GM21825 (cell line): Measurements from ENCODE around the gene SMR3B.
A peak's percentile ranks its signal among the peaks of the same experiment; 100 is the strongest.

Source experiments
- ATAC-seq: cut with Tn5 transposase; IDR thresholded peaks from one replicate; pipeline ENCODE4 v1.9.1; 2021; ENCODE audit warnings: mild to moderate bottlenecking, moderate library complexity; ENCODE audit not compliant: unreplicated experiment

The SMR3B gene

DNA sequence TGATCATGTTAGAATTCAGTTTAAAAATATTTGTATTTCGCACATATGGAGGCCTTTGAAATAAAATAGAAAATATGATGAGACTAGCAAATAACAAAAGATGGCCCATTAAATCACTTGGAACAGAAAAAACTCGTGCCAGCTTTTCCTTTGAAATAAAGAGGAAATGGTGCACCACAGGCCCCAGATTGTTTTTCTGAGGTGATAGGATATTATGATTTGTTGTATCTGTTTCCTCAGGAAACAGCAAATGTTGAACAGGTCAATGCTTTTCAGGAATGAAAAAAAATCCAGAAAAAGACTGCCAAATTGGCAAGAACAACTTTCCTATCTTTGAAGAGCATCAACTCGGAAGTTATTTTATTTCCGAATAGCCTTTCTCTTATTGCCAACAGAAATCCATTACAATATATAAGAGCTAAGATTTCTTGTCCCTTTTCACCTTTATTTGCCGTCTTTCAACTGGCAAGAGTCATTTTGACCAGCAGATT is at the start of gene SMR3B:
TSS of gene SMR3B (plus strand) at position 441 of the 491 bp plus-strand sequence. CDS start 1,380 bp downstream, outside the sequence.
- no peak for ATAC-seq

DNA sequence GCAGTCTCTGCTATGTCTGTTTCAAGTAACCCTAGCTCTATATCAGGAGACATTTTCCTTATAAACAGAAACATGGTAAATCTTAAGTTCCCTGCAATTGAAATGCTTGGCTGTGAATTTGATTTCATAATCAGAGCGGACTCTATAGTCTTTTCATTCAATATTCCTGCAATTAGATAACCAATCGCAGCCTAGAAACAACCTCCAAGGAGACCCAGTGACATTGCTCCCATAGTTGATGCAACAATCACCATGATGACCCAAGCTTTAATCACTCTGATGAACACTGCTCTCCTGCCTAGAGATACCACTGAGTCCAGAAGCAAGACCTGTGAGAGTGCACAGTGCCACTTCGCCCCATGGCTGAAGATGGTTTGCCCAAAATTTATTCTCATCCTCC is 48.2 kb upstream of the SMR3B start, which contains the start of gene CABS1:
TSS of gene CABS1 (plus strand) at position 301 of the 400 bp plus-strand sequence. CDS start at position 360, 59 bp downstream.
- ATAC-seq = no peak

DNA sequence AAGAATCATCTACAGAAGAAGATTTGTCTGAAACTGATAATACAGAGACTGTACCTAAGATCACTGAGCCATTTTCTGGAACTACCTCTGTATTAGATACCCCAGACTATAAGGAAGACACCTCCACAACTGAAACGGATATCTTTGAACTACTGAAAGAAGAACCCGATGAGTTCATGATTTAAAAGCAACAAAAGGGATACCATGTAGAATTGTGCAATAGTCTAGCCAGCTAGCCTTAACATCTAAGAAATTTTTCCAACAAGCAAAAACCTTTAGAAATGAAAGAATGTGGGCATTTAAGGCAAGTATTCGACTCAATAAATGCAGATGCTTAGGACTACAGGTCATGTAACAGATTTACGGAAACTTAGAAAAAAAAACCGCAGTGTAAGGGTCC is 46.9 kb upstream of the SMR3B start:
- ATAC-seq = no peak

DNA sequence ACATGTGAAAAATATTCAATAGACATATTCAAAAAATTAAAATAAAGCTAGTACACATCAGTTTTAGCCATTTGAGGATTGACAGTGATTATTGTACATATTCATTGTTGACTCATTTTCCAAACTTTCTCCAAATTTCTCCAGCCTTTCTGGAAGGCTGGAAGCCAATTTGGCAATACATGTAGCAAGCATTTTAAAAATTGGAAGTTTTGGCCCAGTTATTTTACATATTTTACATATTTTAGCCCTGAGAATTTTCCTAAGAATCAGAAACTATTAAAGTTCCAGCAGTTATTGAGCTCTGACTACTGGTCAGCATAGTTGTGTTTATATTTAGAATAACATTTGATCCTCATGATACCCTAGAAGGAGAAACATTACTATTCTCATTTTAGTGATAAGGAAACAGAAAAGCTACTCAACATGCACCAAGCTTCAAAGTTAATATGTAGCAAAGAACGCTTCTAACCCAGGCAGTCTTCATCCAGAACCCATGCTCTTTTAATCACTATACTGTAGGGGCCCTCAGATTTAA is 45.0 kb upstream of the SMR3B start:
- no peak for ATAC-seq

DNA sequence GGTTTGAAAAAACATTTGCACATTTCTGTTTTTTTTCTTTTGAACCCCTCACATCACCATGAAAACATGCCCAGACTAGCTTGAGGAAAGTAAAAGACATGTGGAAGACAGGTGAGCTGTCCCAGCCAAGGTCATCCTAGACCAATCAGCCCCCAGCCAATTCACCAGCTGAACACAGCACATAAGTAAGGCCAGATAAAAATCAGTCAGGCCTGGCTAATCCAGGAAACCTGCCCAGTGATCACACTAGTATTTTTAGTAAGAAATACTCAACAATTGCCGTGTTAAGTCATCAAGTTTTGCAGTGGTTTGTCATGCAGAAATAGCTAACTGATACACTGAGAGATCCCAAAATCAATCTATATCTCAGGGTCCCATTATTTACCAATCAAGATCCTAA is 26.7 kb upstream of the SMR3B start:
- ATAC-seq = no peak

DNA sequence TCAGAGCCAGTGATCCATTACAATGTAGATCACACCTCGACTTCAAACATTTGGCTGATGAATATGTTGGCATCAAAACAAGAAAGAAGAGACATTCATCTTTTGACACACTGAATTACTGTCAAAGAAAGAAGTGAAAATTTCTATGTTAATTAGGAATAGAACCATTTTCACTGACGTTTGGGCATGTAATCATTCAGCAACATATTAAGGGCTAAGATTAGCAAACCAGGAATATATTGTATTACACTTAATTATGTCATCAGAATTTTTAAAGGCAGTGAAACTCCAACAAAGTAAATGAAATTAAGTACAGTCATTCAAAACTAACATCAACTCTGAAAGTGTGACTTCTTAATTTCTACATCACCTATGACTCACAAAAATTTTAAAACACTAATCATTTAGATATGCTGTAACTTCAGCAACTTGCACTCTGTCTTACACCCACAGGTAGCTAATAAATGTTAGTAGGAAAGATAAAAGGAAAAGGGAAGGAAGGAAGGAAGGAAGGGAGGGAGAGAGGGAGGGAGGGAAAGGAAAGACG is 23.7 kb upstream of the SMR3B start:
- ATAC-seq = no peak

DNA sequence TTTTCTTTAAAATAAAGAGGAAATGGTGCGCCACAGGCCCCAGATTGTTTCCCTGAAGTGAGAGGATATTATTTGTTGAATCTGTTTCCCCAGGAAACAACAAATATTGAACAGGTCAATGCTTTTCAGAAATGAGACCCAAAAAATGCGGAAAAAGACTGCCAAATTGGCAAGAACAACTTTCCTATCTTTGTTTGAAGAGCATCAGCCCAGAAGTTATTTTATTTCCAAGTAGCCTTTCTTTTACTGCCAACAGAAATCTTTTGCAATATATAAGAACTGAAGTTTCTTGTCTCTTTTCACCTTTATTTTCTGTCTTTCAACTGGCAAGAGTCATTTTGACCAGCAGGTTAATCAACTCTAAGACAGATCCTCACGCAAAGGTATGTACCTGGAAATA is 22.5 kb upstream of the SMR3B start, which contains the start of gene SMR3A:
TSS of gene SMR3A (plus strand) at position 301 of the 400 bp plus-strand sequence. CDS start 1,356 bp downstream, outside the sequence.
- ATAC-seq = no peak

DNA sequence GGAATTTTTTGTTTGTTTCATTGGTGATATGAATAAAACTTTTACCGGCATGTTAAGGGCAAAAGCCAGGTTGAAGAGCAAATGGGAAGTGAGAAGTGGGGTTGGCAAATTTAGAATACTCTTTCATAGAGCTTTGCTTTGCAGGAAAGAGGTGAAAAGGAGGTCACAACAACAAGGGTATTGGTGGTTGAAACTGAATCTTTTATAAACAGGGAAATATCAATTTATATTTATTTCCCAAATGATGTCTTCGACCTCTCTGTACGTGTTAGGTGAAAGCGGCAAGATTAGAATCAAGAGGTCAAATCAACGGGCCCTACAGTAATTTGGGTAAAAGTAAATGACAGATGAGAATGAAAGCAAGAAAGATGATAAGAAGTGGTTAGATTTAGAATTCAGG is 18.9 kb upstream of the SMR3B start:
- ATAC-seq = no peak

DNA sequence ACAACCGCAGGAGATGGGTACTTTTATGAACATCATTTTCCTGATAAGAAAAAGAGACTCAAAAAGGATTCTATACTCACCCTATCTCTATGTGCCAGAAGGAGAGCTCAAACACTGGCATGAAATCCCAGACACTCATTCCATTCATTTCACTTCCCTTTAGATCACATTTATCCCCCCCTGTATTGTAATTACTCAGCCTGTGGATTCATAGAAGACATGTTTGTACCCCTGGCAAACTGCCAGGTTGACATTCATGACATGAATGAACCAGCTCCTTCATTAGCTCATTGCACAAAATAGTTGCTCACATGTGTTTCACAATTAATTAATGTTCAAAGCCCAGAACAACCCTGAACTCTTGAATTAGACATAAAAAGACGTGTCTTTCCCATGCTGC is 17.5 kb upstream of the SMR3B start:
- no peak for ATAC-seq

DNA sequence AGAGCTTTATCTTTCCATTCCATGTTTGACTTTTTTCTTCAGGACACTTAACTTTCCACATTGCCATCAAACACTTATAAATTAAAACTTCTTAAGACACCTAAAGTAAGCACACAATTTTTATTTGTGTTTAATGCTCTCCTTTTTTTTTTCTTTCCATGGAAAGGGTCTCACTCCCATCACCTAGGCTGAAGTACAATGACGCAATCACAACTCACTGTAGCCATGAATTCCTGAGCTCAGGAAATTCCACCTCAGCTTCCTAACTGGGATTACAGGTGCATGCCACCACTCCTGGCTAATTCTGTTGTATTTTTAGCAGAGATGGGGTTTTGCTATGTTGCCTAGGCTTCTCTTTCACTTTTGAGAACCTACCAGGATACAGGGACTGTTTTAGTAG is 15.1 kb upstream of the SMR3B start:
- ATAC-seq = no peak

DNA sequence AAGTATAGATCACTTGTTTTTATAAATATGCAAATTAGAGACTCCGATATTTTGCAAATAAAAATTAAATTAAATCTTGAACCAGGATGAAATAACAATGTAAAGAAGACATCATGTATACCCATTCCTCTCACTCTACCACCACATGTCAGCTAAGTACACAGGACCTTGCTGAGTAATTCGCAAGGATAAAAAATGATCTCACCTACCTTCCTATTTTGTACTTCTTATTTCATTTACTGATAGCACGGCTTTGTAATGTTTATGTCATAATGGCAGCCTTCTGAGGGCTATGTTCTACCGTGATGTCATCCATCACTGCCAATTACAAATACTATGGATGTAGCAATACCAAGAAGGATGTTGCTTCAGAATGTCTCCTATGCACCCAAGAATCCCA is 10.9 kb upstream of the SMR3B start:
- no peak for ATAC-seq

DNA sequence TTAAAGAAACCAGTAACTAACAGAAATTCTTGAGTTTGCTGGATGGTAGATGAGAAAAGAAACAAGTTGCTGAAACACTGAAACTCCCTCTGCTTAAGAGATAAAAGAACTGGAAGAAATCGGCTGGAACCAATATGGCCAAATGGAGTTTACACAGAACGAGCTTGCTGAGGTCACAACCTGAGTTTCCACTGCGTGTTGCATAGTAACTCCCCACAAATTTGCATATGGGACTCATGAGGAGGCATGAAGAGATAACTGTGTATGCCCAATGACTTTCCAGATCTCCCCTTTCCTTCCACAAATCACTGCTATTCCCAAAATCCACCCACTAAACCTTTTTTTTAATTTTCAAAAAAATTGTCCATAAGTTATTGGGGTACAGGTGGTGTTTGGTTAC is 10.2 kb upstream of the SMR3B start:
- no peak for ATAC-seq

DNA sequence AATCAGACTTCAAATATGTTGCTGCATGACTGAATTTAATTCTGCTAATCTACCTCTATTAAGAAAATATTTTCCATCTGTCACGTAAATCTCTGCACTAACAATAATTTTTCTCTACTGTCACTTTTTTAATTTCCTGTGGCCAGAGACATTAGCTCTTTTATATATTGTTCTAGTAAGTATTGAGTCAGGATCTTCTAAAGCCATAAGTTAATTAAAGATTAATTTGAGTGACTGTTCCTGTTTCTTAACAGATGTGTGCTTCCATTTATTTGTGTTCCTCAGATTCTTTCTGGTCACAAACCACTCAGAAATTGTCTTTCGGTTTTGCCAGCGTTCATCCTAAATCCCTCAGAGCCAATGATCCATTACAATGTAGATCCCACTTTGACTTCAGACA is 2.4 kb upstream of the SMR3B start:
- no peak for ATAC-seq

DNA sequence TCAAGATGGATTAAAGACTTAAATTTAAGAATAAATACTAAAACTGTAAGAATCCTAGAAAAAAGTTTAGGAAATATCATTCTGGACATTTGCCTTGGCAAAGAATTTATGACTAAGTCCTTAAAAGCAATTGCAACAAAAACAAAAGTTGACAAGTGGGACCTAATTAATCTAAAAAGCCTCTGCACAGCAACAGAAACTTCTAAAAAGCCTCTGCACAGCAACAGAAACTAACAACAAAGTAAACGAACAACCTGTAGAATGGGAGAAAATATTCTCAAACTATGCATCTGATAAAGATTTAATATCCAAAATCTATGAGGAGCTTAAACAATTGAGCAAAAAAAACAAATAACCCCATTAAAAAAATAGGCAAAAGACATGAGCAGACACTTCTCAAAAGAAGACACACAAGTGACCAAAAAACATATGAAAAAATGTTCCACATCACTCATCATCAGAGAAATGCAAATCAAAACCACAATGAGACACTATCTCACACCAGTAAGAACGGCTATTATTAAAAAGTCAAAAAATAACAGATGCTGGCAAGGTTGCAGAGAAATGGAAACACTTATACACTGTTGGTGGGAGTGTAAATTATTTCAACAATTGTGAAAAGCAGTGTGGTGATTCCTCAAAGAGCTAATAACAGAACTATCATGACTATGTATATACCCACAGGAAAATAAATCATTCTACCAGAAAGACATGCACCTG is 9.3 kb downstream of the SMR3B start:
- ATAC-seq = peak; percentile 39

DNA sequence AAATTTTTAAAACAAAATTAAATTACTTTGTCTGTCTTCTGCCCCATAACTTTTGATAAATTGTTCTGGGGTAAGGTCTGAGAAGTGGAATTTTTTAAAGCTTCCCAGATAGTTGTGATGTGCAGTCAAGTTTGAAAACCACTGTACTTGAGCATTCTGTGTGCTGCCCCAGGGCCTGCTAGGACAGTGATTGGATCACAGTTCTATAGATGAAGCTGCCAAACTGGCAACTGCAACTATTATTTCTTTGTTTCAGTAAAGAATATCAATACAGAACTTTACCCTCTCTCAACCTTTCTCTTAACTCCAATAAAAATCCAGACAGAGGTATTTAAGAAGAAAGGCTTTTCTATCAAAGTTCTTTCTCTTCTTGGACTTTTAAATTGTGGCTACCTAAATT is 14.6 kb downstream of the SMR3B start, which contains the start of gene OPRPN:
TSS of gene OPRPN (plus strand) at position 361 of the 400 bp plus-strand sequence. CDS start 1,346 bp downstream, outside the sequence.
- no peak for ATAC-seq

DNA sequence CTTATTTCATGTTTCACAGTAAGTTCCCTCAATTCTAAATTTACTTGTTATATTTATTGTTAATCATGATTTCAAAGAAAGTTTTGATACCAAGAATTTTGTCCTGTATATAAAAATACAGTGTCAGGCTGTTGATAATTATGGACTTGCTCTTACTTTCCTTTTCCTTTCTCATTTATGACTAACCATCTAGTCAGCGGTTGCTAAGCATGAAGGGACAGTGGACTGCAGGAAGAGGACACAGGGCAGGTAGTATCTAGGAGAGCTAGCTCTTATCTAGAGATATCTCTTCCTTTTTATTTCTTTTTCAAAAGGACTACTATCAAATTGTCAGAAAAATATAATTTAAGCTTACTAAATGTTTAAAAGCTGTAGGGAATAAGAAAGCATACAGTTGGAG is 16.4 kb downstream of the SMR3B start:
- no peak for ATAC-seq

DNA sequence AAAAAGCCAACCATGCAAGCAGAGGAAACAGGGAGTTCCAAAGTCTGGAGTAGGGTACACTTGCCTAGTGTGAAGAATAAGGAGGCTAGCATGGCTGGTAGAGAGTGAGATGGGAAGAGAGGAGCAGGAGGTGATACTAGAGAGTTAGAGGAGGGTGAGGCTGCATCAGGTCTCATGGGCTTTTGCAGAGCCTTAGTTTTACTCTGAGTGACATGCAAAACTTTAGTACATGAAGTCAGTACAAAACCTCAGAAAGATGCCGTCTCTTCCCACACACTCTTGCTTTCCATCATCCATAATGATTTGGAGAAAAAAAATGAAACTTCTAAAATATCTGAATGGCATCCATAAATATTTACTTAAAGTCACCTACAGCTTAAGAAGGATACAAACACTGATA is 19.8 kb downstream of the SMR3B start:
- no peak for ATAC-seq

DNA sequence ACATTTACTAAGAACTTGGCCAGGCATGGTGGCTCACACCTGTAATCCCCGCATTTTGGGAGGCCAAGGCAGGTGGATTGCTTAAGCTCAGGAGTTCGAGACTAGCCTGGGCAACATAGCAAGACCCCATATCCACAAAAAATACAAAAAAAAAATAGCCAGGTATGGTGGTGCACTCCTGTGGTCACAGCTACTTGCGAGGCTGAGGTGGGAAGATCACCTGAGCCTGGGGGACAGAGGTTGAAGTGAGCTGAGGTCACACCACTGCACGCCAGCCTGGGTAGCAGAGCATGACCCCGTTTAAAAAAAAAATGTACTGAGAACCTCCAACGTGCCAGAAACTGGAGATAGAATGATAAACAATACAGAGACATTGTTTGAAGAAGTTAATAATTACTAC is 22.8 kb downstream of the SMR3B start:
- peak; percentile 56 for ATAC-seq

DNA sequence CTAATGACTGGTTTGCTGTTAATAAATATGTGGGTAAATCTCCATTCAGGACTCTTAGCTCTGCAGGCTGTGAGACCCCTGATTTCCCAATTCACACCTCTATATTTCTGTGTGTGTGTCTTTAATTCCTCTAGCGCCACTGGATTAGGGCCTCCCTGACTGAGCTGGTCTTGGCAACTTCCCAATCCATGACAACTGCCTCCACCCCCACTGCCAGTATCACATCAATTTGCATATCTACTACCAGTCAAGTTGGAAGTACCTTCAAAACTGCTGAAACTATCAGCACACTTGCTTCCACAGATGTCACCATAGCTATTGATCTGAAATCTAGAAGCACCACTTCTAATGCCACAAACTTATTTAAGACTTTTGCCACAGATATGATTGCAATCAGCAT is 42.4 kb downstream of the SMR3B start:
- no peak for ATAC-seq

DNA sequence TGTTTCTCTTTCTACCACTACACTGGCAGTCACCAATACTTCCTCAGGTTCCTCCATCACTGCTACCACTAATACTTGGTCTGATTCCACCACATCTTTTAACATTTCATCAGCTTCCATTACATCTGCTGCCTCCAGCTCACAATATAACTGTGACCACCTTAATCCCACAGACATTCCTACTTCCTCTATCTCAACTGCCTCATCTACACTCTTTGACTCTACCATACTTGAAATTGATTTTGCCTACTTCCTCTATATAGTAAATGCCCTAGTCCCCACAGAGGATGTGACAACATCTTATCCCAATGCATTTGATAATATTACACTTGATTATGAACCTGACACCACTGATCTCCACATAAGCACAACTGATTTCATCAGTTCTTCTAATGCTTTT is 43.9 kb downstream of the SMR3B start:
- ATAC-seq = no peak

DNA sequence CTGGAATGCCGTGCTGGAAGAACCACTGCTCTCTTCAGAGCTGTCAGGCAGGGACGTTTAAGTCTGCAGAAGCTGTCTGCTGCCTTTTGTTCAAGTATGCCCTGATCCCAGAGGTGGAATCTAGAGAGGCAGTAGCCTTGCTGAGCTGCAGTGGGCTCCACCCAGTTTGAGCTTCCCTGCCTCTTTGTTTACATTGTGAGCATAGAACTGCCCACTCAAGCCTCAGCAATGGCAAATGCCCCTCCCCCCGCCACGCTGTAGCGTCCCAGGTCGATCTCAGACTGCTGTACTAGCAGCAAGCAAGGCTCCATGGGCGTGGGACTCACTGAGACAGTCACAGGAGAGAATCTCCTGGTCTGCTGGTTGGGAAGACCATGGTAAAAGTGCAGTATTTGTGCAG is 54.3 kb downstream of the SMR3B start:
- ATAC-seq = no peak
